ENCODE results near the gene MACROH2A1.
"Not testable (repeated sequence)": the region's sequence is repeated elsewhere in the genome, so short reads cannot be mapped to it uniquely, and the experiment has no call there.

Gene MACROH2A1

GRCh38 chr5:135376961-135377624 is 21.9 kb downstream of the MACROH2A1 start:
- no peak for DNase-seq

DNA sequence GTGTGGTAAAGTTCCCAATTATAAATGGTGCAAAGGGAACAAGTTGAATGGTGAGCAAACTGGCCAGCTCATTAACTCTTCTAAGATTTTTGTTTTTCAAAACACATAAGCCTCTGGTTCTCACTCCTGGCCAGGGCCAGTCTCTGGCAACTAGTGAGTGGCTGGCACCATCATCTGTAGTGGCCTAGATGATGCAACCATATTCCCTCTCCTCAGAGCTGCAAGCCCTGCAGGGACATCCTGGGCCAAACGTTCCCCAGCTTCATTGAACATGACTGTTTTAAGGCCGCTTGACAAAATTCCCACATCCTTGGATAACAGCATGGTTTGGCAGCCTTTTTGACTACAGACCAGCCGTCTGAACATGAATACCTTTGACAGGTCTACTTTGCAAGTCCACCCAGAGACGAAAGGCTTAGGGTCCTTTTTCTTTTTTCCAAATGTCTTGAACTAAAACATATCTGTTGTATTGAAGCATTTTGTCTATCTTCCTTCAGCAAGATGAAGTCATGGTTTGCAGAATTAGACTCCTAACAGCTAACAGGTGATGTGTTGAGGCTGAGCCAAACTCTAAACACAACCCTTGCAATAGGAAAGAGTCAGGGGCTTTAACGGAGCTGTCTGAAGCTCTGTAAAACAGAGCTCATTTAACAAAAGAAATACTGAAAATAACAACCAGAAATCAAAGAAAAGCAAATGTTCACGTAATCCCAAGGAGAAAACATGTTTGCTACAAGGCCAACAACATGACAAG is 23.8 kb downstream of the MACROH2A1 start:
- no peak for DNase-seq

DNA sequence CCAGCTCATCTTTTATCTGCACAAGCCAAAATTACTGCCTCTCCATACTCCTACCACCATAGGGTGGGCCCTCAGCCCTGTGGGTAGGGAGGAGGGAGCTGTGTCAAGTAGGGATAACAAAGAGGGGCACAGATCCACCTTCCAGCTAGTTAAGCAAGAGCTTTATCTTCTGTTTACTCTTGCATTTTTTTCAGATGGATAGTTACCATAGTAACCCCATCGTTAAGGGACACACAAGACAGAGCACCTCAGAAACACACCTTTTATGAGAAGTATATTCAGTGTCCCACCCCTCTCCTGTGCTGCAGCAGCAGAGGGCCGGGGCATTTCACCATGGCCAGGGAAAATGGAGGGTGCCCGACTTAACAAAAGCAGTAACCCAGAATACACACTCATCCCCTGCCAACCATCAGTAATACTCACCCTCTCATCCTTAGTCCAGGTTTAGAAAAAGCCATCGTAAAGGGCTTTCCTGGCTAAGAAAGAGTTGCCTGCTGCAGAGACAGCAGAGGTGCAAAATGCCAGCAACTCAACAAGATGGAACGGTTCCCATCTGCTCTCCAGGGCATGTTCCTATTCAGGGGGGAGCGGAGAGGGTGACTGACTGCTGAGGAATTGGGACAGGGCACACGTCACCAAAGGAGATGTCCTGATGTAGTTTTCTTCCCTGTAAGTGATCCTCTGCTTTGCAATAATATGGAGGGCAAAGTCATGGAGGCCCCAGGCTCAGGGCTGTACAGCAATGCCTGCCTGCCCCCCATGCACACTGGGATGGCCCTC is 25.1 kb downstream of the MACROH2A1 start:
- DNase-seq = no peak

GRCh38 chr5:135372654-135373381 is 26.2 kb downstream of the MACROH2A1 start:
- no peak for DNase-seq

DNA sequence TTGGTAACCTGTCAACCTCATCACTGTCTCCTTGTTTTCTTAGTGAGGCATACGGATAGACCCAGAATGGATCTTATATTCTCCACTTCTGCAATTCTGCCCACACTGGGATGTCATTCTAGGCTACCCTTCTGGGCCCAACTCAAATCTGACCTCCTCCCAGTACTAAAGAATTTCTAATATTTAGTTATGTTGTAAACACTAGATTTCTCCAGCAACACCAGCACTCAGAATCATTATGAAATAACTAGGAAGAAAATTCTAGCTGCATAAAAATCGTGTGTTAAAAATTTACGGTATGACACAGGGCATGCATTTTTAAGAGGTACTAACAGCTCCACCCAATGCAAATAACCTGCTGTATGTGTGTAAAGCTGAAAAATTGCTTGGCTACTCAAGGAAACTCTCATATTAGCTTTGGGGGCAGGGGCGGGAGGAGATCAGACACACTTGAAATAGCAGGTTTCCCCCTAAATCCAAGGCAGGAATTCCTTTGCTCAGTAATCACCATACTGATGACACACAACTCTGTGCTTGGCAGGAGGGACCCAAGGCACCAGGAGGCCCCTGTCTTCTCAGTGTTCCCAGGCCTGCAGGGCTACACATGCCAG is 27.3 kb downstream of the MACROH2A1 start:
- no peak for DNase-seq

GRCh38 chr5:135369952-135370351 is 29.1 kb downstream of the MACROH2A1 start:
- no peak for DNase-seq

- no peak for DNase-seq
These were observed 31.5 kb downstream of the MACROH2A1 start for GRCh38 chr5:135367554-135367953.

DNA sequence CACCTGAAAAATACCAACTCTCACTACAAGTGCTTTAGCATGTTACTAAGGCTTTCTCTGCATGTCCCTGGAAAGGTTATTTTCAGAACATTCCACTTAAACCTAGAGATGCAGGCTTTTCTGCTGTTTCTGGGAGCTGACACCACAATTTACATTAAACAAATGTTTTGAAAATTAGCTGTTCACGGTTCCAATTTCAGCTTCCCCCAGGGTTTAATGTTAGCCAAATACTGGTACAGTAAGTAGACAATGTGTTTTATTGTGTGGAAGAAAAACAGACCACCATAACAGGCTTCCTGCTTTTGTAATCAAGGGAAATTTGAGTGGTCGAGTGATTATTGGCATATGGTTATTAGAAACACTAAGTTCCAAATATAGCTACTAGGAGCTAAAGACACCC is 32.0 kb downstream of the MACROH2A1 start:
- DNase-seq = no peak

- DNase-seq = peak; percentile 9 to 28
These were observed 33.8 kb downstream of the MACROH2A1 start for GRCh38 chr5:135365281-135365680.

- peak; percentile 82 to 92 for DNase-seq
These were observed 34.4 kb downstream of the MACROH2A1 start for GRCh38 chr5:135364421-135365262.

- not testable (repeated sequence) for DNase-seq
These were observed 35.7 kb downstream of the MACROH2A1 start for GRCh38 chr5:135363342-135363741.

DNA sequence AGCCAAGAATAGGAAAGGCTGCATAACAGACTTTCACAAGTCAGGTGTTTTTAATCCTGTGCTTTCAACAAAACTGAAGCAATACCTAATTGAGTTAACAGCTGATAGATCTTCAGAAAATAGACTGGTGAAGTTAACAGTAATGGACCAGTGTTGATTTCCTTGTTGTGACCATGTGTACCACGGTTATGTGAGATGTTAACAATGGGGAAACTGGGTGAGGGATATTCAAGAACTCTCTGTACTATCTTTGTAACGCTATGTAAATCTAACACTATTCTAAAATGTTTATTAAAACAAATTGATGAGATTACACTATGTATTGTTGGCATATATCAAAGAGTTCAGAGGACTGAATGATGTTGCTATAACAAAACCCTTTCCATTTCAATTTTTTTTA is 36.9 kb downstream of the MACROH2A1 start:
- DNase-seq = no peak

GRCh38 chr5:135360278-135361274 is 38.5 kb downstream of the MACROH2A1 start:
- DNase-seq = no peak

DNA sequence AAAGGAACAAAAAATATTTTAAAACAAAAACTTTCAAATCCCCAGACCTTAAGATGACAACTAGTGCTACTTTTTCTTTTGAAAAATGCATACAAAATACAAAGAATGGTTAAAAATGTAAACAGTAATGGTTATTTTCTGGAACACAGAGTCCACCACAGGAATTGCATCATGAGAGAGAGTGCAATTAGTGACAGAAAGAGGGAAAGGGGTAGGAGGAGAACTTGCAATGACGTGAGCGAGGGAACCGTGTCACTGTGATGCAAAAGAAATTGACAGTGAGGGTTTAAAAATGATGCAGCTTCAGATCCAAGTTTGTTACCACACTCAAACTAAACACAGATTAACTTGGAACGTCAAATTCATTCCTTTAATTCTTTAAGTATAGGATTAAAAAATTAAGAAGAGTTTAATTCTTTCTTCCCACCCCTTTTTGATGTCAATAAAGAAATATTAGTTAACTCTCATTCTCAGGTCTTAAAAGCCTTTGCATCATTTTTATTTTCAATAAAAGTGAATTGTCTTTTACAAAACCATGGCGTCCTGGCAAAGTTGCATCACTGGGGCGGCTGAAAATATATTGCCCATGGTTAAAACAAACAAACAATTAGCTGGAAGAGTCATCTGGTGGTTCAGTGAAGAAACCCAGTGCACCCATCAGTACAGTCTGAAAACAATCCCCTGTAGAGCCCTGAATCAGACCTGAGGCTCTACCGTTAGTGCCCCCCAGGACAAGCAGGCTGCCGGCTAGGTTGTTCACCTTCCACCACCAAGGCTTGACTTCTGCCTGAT is 39.5 kb downstream of the MACROH2A1 start:
- DNase-seq = peak in 1 of 2 experiments; percentile 12

DNA sequence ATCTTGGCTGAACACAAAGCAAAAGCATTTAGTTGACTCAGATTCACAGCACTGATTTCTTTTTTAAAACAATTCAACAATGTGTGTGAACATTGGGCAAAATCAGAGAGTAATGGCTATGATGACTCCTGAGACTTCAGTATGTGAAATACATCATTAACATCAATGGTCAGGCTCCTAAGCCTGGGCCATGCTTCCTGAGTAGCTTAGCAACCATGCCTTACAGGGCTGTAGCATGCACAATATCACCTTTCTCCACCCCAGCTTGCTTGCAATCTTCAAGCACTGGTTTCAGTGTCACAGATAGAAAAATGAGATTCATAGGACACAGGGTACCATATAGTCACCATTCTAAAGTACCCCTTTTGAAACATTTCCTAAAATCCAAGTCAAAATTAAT is 41.3 kb downstream of the MACROH2A1 start:
- no peak for DNase-seq

- DNase-seq = no peak
These were observed 42.3 kb downstream of the MACROH2A1 start for GRCh38 chr5:135356522-135357318.

GRCh38 chr5:135355169-135355568 is 43.9 kb downstream of the MACROH2A1 start:
- DNase-seq = no peak

GRCh38 chr5:135353952-135354721 is 44.9 kb downstream of the MACROH2A1 start:
- no peak for DNase-seq
